ENCODE measurements around the gene IL1RAPL2. TPM values are rescaled to one million over a fixed set of nuclear protein-coding genes. Genes with fewer than 3 reads are reported as not detected.
"Not testable (repeated sequence)": the region's sequence is repeated elsewhere in the genome, so short reads cannot be mapped to it uniquely, and the experiment has no call there.

IL1RAPL2 gene
- polyA plus RNA-seq, 2 donors: not detected

DNA sequence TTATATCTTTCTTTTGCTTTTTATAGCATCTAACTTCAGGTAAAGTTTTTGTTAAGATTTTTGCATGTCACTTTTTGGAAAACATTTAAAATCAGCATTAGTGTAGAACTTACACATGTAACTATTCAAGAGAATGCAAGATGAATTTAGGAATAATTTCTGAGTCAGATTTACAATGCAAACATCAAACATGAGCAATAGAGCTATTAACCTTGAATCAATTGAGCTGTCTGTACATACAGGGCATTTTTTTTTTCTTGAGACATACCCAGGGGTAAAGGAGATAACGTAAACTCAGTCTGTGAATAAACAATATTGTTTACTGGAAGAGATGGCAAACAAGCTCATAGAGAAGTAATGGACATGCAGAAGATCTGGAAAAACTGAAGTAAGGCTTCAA is 311.5 kb downstream of the IL1RAPL2 start:
- H3K4me1 ChIP-seq (ENCODE audit: control insufficient read depth in 2 of 2, insufficient read depth in 2 of 2, low read length in 1 of 2): no peaks in the 10 kb centered on the region
- H3K36me3 ChIP-seq (ENCODE audit: control insufficient read depth in 2 of 2, insufficient read depth in 2 of 2, low read length in 1 of 2): no peaks in the 10 kb centered on the region
- no peaks in the 10 kb centered on the region for H3K27me3 ChIP-seq (ENCODE audit: control insufficient read depth in 1 of 2, insufficient read depth in 2 of 2, low read length in 2 of 2)
- no peaks in the 10 kb centered on the region for H3K9me3 ChIP-seq (ENCODE audit: control insufficient read depth in 2 of 2, insufficient read depth in 1 of 2, low read depth in 1 of 2, low read length in 1 of 2)
- no peak overlapping the region for H3K27ac ChIP-seq (ENCODE audit: low read depth in 2 of 2, low read length in 1 of 2)
- no peak overlapping the region for H3K4me3 ChIP-seq (ENCODE audit: low read depth in 1 of 2, low read length in 2 of 2)
- 70 to 76% methylated on average over 1 of the region's 1 CpG for WGBS, 2 donors

GRCh38 chrX:104902070-104902469 is 336.1 kb downstream of the IL1RAPL2 start:
- no peaks in the 10 kb centered on the region for H3K36me3 ChIP-seq (ENCODE audit: control insufficient read depth in 2 of 2, insufficient read depth in 2 of 2, low read length in 1 of 2)
- no peak overlapping the region for H3K27ac ChIP-seq (ENCODE audit: low read depth in 2 of 2, low read length in 1 of 2)
- 48 to 55% methylated on average over 4 of the region's 4 CpGs for WGBS, 2 donors
- no peaks in the 10 kb centered on the region for H3K27me3 ChIP-seq (ENCODE audit: control insufficient read depth in 1 of 2, insufficient read depth in 2 of 2, low read length in 2 of 2)
- H3K9me3 ChIP-seq (ENCODE audit: control insufficient read depth in 2 of 2, insufficient read depth in 1 of 2, low read depth in 1 of 2, low read length in 1 of 2): no peaks in the 10 kb centered on the region
- H3K4me3 ChIP-seq (ENCODE audit: low read depth in 1 of 2, low read length in 2 of 2): no peak overlapping the region
- no peaks in the 10 kb centered on the region for H3K4me1 ChIP-seq (ENCODE audit: control insufficient read depth in 2 of 2, insufficient read depth in 2 of 2, low read length in 1 of 2)

- not testable (repeated sequence) for H3K27me3 ChIP-seq (ENCODE audit: control insufficient read depth in 1 of 2, insufficient read depth in 2 of 2, low read length in 2 of 2); H3K9me3 ChIP-seq (ENCODE audit: control insufficient read depth in 2 of 2, insufficient read depth in 1 of 2, low read depth in 1 of 2, low read length in 1 of 2); H3K4me1 ChIP-seq (ENCODE audit: control insufficient read depth in 2 of 2, insufficient read depth in 2 of 2, low read length in 1 of 2); H3K27ac ChIP-seq (ENCODE audit: low read depth in 2 of 2, low read length in 1 of 2); H3K36me3 ChIP-seq (ENCODE audit: control insufficient read depth in 2 of 2, insufficient read depth in 2 of 2, low read length in 1 of 2)
- H3K4me3 ChIP-seq (ENCODE audit: low read depth in 1 of 2, low read length in 2 of 2): peak overlapping the region; percentile 31 to 37
- 22 to 29% methylated on average over 10 of the region's 10 CpGs for WGBS, 2 donors
These were observed 343.7 kb downstream of the IL1RAPL2 start for GRCh38 chrX:104909694-104910093.

GRCh38 chrX:104913348-104913747 is 347.3 kb downstream of the IL1RAPL2 start:
- H3K27ac ChIP-seq (ENCODE audit: low read depth in 2 of 2, low read length in 1 of 2): no peak overlapping the region
- H3K4me3 ChIP-seq (ENCODE audit: low read depth in 1 of 2, low read length in 2 of 2): no peak overlapping the region
- H3K27me3 ChIP-seq (ENCODE audit: control insufficient read depth in 1 of 2, insufficient read depth in 2 of 2, low read length in 2 of 2): no peaks in the 10 kb centered on the region

DNA sequence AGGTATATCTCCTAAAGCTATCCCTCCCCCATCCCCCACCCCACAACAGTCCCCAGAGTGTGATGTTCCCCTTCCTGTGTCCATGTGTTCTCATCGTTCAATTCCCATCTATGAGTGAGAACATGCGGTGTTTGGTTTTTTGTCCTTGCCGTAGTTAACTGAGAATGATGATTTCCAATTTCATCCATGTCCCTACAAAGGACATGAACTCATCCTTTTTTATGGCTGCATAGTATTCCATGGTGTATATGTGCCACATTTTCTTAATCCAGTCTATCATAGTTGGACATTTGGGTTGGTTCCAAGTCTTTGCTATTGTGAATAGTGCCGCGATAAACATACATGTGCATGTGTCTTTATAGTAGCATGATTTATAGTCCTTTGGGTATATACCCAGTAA is 348.7 kb downstream of the IL1RAPL2 start:
- 93 to 96% methylated on average over 5 of the region's 5 CpGs for WGBS, 2 donors
- H3K4me1 ChIP-seq (ENCODE audit: control insufficient read depth in 2 of 2, insufficient read depth in 2 of 2, low read length in 1 of 2); H3K9me3 ChIP-seq (ENCODE audit: control insufficient read depth in 2 of 2, insufficient read depth in 1 of 2, low read depth in 1 of 2, low read length in 1 of 2); H3K4me3 ChIP-seq (ENCODE audit: low read depth in 1 of 2, low read length in 2 of 2); H3K27me3 ChIP-seq (ENCODE audit: control insufficient read depth in 1 of 2, insufficient read depth in 2 of 2, low read length in 2 of 2); H3K36me3 ChIP-seq (ENCODE audit: control insufficient read depth in 2 of 2, insufficient read depth in 2 of 2, low read length in 1 of 2); H3K27ac ChIP-seq (ENCODE audit: low read depth in 2 of 2, low read length in 1 of 2): not testable (repeated sequence)

More at GRCh38 chrX:104913348-104913747, 347.3 kb downstream of the IL1RAPL2 start:
- Histone ChIP-seq H3K36me3 (ENCODE audit: control insufficient read depth in 2 of 2, insufficient read depth in 2 of 2, low read length in 1 of 2) (no peaks in the 10 kb centered on the region), H3K9me3 (ENCODE audit: control insufficient read depth in 2 of 2, insufficient read depth in 1 of 2, low read depth in 1 of 2, low read length in 1 of 2) (no peaks in the 10 kb centered on the region), H3K4me1 (ENCODE audit: control insufficient read depth in 2 of 2, insufficient read depth in 2 of 2, low read length in 1 of 2) (no peaks in the 10 kb centered on the region)

DNA sequence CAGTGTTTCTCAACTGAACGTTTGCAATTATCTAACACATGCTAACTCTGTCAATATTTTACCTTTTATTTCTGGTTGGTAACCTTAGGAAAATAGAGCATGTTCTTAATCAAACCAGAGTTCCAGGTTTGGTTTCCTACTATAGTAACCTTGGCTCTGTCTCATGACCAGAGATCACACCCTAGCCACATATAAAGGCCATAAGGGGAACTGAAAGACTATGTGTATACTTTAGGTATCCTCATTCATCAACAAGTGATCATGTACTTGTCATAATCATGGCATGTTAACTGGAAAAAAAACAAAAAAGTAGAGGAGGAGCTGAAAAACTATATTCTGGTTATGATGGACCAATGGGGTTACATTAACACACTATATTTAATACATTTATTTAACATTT is 352.1 kb downstream of the IL1RAPL2 start:
- no peaks in the 10 kb centered on the region for H3K4me1 ChIP-seq (ENCODE audit: control insufficient read depth in 2 of 2, insufficient read depth in 2 of 2, low read length in 1 of 2)
- 26 to 75% methylated on average over 1 of the region's 1 CpG for WGBS, 2 donors

DNA sequence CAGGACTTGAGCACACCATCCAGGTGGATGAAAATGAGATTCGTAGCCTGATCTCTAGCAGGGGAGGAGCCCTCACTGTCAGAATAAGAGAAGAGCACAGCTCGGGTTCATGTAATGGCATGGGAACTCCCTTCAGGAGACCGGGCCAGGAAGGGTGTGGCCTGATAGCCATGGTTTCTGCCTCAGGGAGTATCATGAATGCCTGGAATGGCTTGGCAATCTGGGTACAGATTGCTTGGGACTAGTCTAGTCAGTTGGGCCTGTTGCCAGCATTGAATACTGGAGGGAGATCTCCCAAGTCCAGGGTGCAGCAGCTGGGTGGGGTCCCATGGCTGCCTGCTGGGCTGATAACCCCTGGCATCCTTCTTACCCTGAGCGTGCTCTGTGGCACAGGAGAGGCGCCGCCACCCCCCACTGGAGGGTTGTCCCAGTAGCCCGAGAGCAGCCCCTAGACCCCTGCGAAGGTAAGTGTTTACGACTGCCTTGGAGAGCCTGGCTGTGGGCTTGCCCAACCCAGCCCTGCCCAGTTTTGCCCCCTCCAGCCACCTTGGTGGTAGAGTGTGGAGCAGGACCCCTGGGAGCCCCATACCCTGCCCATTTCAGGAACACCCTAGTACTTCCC is 355.7 kb downstream of the IL1RAPL2 start:
- peaks cover 0 to 5% of the 10 kb centered on the region in 2 donors for H3K27me3 ChIP-seq (ENCODE audit: control insufficient read depth in 1 of 2, insufficient read depth in 2 of 2, low read length in 2 of 2)
- no peak overlapping the region for H3K4me3 ChIP-seq (ENCODE audit: low read depth in 1 of 2, low read length in 2 of 2)
- H3K9me3 ChIP-seq (ENCODE audit: control insufficient read depth in 2 of 2, insufficient read depth in 1 of 2, low read depth in 1 of 2, low read length in 1 of 2): no peaks in the 10 kb centered on the region
- H3K27ac ChIP-seq (ENCODE audit: low read depth in 2 of 2, low read length in 1 of 2): no peak overlapping the region
- H3K36me3 ChIP-seq (ENCODE audit: control insufficient read depth in 2 of 2, insufficient read depth in 2 of 2, low read length in 1 of 2): no peaks in the 10 kb centered on the region
- no peaks in the 10 kb centered on the region for H3K4me1 ChIP-seq (ENCODE audit: control insufficient read depth in 2 of 2, insufficient read depth in 2 of 2, low read length in 1 of 2)
- WGBS, 2 donors: 79 to 81% methylated on average over 8 to 9 of the region's 9 CpGs

More for the DNA sequence above, 352.1 kb downstream of the IL1RAPL2 start:
- H3K27me3 ChIP-seq (ENCODE audit: control insufficient read depth in 1 of 2, insufficient read depth in 2 of 2, low read length in 2 of 2): peaks cover 0 to 5% of the 10 kb centered on the region in 2 donors
- no peak overlapping the region for H3K4me3 ChIP-seq (ENCODE audit: low read depth in 1 of 2, low read length in 2 of 2)
- no peaks in the 10 kb centered on the region for H3K9me3 ChIP-seq (ENCODE audit: control insufficient read depth in 2 of 2, insufficient read depth in 1 of 2, low read depth in 1 of 2, low read length in 1 of 2)
- no peak overlapping the region for H3K27ac ChIP-seq (ENCODE audit: low read depth in 2 of 2, low read length in 1 of 2)
- no peaks in the 10 kb centered on the region for H3K36me3 ChIP-seq (ENCODE audit: control insufficient read depth in 2 of 2, insufficient read depth in 2 of 2, low read length in 1 of 2)

GRCh38 chrX:104922206-104922621 is 356.2 kb downstream of the IL1RAPL2 start:
- H3K4me1 ChIP-seq (ENCODE audit: control insufficient read depth in 2 of 2, insufficient read depth in 2 of 2, low read length in 1 of 2): no peaks in the 10 kb centered on the region
- no peaks in the 10 kb centered on the region for H3K9me3 ChIP-seq (ENCODE audit: control insufficient read depth in 2 of 2, insufficient read depth in 1 of 2, low read depth in 1 of 2, low read length in 1 of 2)
- H3K27ac ChIP-seq (ENCODE audit: low read depth in 2 of 2, low read length in 1 of 2): no peak overlapping the region
- H3K27me3 ChIP-seq (ENCODE audit: control insufficient read depth in 1 of 2, insufficient read depth in 2 of 2, low read length in 2 of 2): peaks cover 0 to 5% of the 10 kb centered on the region in 2 donors
- no peak overlapping the region for H3K4me3 ChIP-seq (ENCODE audit: low read depth in 1 of 2, low read length in 2 of 2)
- H3K36me3 ChIP-seq (ENCODE audit: control insufficient read depth in 2 of 2, insufficient read depth in 2 of 2, low read length in 1 of 2): no peaks in the 10 kb centered on the region
- 17 to 25% methylated on average over 7 of the region's 7 CpGs for WGBS, 2 donors

DNA sequence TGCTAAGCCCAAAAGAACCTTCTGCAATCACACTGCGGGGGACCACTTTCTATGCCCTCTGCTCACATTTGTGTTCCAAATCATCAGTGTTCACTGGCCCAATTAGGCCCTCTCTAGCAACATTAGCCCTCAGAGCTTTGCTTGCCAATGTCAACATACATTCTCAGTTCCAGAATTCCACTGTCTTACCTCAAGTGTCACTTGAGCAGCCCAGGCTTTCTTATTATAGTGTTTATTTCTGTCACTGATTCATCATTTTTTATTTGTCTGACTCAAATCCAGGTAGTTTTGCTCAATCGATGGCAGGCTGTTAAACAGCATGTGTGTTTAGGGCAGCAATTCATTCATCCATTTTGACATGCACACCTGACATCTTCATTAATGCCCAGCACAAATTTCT is 363.3 kb downstream of the IL1RAPL2 start:
- H3K36me3 ChIP-seq (ENCODE audit: control insufficient read depth in 2 of 2, insufficient read depth in 2 of 2, low read length in 1 of 2): no peaks in the 10 kb centered on the region
- H3K4me3 ChIP-seq (ENCODE audit: low read depth in 1 of 2, low read length in 2 of 2): no peak overlapping the region
- H3K27ac ChIP-seq (ENCODE audit: low read depth in 2 of 2, low read length in 1 of 2): no peak overlapping the region
- no peaks in the 10 kb centered on the region for H3K4me1 ChIP-seq (ENCODE audit: control insufficient read depth in 2 of 2, insufficient read depth in 2 of 2, low read length in 1 of 2)
- WGBS, 2 donors: 57 to 65% methylated on average over 2 of the region's 2 CpGs
- peaks cover 0 to 3% of the 10 kb centered on the region in 2 donors for H3K27me3 ChIP-seq (ENCODE audit: control insufficient read depth in 1 of 2, insufficient read depth in 2 of 2, low read length in 2 of 2)
- no peaks in the 10 kb centered on the region for H3K9me3 ChIP-seq (ENCODE audit: control insufficient read depth in 2 of 2, insufficient read depth in 1 of 2, low read depth in 1 of 2, low read length in 1 of 2)

- H3K27me3 ChIP-seq (ENCODE audit: control insufficient read depth in 1 of 2, insufficient read depth in 2 of 2, low read length in 2 of 2): peaks cover 0 to 2% of the 10 kb centered on the region in 2 donors
- no peak overlapping the region for H3K4me3 ChIP-seq (ENCODE audit: low read depth in 1 of 2, low read length in 2 of 2)
- no peaks in the 10 kb centered on the region for H3K4me1 ChIP-seq (ENCODE audit: control insufficient read depth in 2 of 2, insufficient read depth in 2 of 2, low read length in 1 of 2)
- no peaks in the 10 kb centered on the region for H3K36me3 ChIP-seq (ENCODE audit: control insufficient read depth in 2 of 2, insufficient read depth in 2 of 2, low read length in 1 of 2)
- no peak overlapping the region for H3K27ac ChIP-seq (ENCODE audit: low read depth in 2 of 2, low read length in 1 of 2)
- WGBS, 2 donors: 62 to 72% methylated on average over 2 of the region's 2 CpGs
- H3K9me3 ChIP-seq (ENCODE audit: control insufficient read depth in 2 of 2, insufficient read depth in 1 of 2, low read depth in 1 of 2, low read length in 1 of 2): no peaks in the 10 kb centered on the region
These were observed 369.6 kb downstream of the IL1RAPL2 start for GRCh38 chrX:104935581-104935980.

Measured in esophagus (tissue), 2 donors.